Urothelium cell line (cell line): Measurements from ENCODE around the gene REC114.
A peak's percentile ranks its signal among the peaks of the same experiment; 100 is the strongest.
"Not testable (repeated sequence)": the region's sequence is repeated elsewhere in the genome, so short reads cannot be mapped to it uniquely, and the experiment has no call there.

Experiments
- DNase-seq: peaks from one replicate; pipeline ENCODE4 v3.0.0; 2011; ENCODE audit warnings: low spot score, mixed read lengths
- FAIRE-seq: peaks from 2 replicates; lab custom pipeline; 2011; peaks lifted over from hg19 to GRCh38; lab: Jason Lieb, UNC

The REC114 gene

DNA sequence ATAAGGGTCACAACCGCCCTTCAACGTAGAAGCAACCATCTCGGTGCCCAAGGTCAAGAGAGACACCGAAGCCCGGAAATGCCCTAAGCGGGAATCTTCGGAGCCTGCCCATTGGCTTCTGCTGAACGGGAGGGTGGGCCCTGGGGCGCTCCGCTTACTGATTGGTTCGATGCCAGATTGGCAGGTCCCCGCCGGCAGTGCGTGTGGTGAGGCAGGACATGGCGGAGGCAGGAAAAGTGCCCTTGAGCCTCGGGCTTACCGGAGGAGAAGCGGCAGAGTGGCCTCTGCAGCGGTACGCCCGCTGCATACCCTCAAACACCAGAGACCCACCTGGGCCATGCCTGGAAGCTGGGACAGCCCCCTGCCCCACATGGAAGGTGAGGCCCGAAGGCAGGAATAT is at the start of gene REC114:
REC114 (plus strand) TSS at position 197 of the 400 bp plus-strand sequence; CDS start at position 219, 22 bp downstream.
- no peak for FAIRE-seq
- no peak for DNase-seq

- DNase-seq: no peak
- FAIRE-seq: no peak
Observed at GRCh38 chr15:73393336-73393735, 49.6 kb upstream of the REC114 start.

DNA sequence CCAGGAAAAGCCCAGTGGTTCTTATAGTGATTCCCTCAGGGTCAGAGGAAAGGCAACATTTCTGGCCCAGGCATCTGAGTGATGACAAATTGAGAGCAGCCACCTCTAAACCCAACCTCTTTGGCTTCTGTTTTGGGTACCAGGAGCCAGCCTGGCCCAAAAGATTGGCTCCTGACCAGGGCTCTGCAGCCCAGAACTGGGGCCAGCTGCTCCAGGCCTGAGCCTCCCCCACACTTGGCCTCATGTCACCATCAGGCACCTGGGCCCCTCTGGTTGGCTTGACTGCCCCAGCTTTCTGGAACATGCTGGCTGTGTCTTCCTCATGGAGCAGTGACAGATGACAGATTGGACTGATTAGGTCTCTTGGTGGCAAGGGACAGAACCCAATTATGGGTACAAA is 48.2 kb upstream of the REC114 start:
- DNase-seq: no peak
- FAIRE-seq: no peak

GRCh38 chr15:73395671-73396070 is 47.3 kb upstream of the REC114 start:
- DNase-seq (no peak), FAIRE-seq (no peak)

DNA sequence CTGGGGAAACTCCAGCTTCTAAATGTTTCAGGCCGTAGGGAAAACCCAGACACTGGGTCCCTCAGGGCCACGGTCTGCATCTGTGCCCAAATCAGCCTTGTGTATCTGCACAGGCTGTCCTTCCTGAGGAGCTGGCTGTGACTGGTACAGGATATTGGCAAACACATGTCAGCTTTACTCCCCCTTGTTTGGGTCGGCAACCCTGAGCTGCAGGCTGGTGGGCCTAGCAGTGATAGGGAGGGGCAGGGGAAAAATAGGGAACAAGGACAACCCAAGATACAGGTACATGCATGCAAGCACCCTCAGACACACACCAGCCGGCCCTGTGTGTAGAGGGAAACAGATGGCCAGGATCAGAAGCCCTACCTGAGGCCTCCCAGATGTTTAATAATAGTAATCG is 45.5 kb upstream of the REC114 start:
- peak; percentile 20 for FAIRE-seq
- DNase-seq: no peak

DNA sequence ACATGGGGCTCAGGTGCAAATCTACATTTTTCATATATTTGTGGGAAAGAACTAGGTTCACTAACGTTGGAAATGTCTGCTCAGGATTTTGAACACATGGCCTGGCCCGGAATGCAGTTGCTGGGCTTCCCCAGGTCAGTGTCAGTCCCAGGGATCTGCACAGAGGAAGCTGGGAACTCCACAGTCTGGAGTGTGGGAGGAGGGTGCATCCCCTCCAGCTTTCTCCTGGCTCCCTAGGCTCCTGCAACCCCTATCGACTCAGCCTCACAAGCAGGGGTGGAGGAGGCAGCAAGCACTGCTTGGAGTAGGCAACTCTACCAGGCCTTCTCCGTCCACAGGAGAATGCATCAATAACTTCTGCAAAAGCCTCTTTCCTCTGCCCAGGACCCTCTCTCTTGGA is 44.1 kb upstream of the REC114 start:
- FAIRE-seq: no peak

GRCh38 chr15:73400222-73400621 is 42.7 kb upstream of the REC114 start:
- FAIRE-seq, DNase-seq: not testable (repeated sequence)

More for the DNA sequence above, 44.1 kb upstream of the REC114 start:
- no peak for DNase-seq

- DNase-seq: no peak
- FAIRE-seq: no peak
Observed at GRCh38 chr15:73403171-73403570, 39.8 kb upstream of the REC114 start.

GRCh38 chr15:73414876-73415275 is 28.1 kb upstream of the REC114 start:
- DNase-seq (no peak), FAIRE-seq (no peak)

GRCh38 chr15:73424506-73424905 is 18.5 kb upstream of the REC114 start:
- FAIRE-seq: no peak
- DNase-seq: no peak

DNA sequence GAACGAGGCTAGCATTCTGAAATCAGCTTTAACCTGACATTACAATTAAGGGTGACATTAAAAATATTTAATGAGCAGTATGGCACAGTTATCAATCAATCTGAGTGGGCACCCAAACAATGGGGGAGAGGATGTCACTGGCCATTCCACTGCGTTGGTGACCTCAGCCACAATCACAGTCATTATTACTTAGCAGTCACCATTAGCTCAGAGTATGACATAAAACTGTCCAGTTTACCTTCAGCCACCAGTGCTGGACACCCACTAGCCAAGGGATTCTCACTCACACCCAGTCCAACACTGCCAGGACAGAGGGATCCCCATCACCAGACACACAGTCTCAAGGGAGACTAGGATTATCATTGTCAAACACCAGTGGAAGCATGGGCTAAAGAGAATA is 17.5 kb upstream of the REC114 start:
- DNase-seq (no peak), FAIRE-seq (no peak)

GRCh38 chr15:73426323-73426994 is 16.5 kb upstream of the REC114 start:
- FAIRE-seq (no peak), DNase-seq (no peak)

DNA sequence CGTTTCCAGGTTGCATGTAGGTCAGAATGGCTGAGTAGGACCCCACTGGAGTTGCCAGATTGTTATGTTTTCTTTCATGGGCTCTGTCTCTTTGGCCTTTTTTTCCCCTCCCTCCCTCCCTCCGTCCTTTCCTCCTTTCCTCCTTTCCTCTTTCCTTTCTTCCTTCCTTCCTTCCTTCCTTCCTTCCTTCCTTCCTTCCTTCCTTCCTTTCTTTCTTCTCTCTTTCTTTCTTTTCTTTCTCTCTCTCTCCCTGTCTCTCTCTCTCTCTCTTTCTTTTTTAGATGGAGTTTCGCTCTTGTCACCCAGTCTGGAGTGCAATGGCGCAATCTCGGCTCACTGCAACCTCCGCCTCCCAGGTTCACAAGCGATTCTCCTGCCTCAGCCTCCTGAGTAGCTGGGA is 11.6 kb upstream of the REC114 start:
- not testable (repeated sequence) for FAIRE-seq, DNase-seq

- no peak for DNase-seq
- FAIRE-seq: no peak
Observed at GRCh38 chr15:73433873-73434272, 9.1 kb upstream of the REC114 start.

GRCh38 chr15:73436613-73437012 is 6.4 kb upstream of the REC114 start:
- FAIRE-seq (no peak), DNase-seq (no peak)

DNA sequence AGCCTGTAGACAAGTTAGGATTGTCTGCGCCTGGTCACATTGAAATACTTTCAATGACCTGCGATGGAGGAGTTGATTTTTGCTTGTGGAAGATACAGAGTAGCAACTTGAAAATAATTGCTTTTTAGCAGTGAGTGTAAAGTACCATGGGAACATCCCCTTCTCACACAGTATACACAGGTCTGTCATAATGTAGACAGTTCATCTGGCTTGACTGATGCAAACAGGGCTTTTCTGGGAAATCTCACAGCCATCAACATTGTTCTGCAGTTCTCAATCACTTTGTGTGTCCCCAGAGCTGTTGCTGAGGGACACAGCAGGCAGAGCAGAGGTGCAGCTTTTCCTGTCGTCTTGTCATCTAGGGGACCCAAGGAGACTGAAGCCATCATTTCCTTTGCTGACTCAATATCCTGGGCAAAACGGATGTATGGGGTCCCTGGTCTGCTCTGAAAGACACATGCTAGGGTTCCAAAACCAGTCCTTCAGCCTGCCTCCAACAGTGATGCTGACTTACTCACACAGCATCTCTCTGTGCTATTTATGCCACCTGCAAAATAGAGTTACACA is 5.3 kb upstream of the REC114 start:
- DNase-seq (no peak), FAIRE-seq (no peak)

- no peak for FAIRE-seq
- DNase-seq: no peak
Observed at GRCh38 chr15:73438651-73439050, 4.3 kb upstream of the REC114 start.

GRCh38 chr15:73440571-73440970 is 2.4 kb upstream of the REC114 start:
- FAIRE-seq: no peak

GRCh38 chr15:73442421-73442820 is 543 bp upstream of the REC114 start:
- no peak for DNase-seq

More at GRCh38 chr15:73440571-73440970, 2.4 kb upstream of the REC114 start:
- no peak for DNase-seq

GRCh38 chr15:73447471-73447870 is 4.5 kb downstream of the REC114 start:
- FAIRE-seq: not testable (repeated sequence)

More at GRCh38 chr15:73442421-73442820, 543 bp upstream of the REC114 start:
- FAIRE-seq: no peak

DNA sequence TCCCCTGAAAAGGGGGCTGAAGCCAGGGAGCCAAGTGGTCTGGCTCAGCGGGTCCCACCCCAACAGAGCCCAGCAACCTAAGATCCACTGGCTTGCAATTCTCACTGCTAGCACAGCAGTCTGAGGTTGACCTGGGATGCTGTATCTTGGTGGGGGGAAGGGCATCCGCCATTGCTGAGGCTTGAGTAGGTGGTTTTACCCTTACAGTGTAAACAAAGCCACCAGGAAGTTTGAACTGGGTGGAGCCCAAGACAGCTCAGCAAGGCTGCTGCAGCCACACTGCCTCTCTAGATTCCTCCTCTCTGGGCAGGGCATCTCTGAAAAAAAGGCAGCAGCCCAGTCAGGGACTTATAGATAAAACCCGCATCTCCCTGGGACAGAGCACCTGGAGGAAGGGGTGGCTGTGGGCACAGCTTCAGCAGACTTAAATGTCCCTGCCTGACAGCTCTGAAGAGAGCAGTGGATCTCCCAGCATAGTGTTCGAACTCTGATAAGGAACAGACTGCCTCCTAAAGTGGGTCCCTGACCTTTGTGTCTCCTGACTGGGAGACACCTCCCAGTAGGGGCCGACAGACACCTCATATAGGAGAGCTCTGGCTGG is 5.3 kb downstream of the REC114 start:
- DNase-seq, FAIRE-seq: not testable (repeated sequence)

More at GRCh38 chr15:73447471-73447870, 4.5 kb downstream of the REC114 start:
- DNase-seq: not testable (repeated sequence)

GRCh38 chr15:73449980-73450379 is 7.0 kb downstream of the REC114 start:
- DNase-seq, FAIRE-seq: not testable (repeated sequence)
